ENCODE measurements around the gene SLC43A3.

GRCh38 chr11:57407941-57408475 is 18.9 kb downstream of the SLC43A3 start:
- no peak for TF ChIP-seq EZH2 (IDR thresholded peaks at IDR 0.05; ENCODE audit: insufficient read depth, poor library complexity, severe bottlenecking)
- TF ChIP-seq EZH2phosphoT487 (IDR thresholded peaks at IDR 0.05; ENCODE audit: insufficient read depth, low read depth) = no peak
